ENCODE data around the gene FOSL2. TPM values are rescaled to one million over a fixed set of nuclear protein-coding genes. Genes with fewer than 3 reads are reported as not detected.

The FOSL2 gene
- 30.1 and 41.7 TPM in 2 replicates for polyA plus RNA-seq (2012; rRNA removed)
- 20.1 and 23.0 TPM in 2 replicates for polyA plus RNA-seq (2012; cell fraction: cytosol; rRNA removed)
- 50.5 and 72.9 TPM in 2 replicates for polyA plus RNA-seq (2012; cell fraction: nucleus; rRNA removed)

DNA sequence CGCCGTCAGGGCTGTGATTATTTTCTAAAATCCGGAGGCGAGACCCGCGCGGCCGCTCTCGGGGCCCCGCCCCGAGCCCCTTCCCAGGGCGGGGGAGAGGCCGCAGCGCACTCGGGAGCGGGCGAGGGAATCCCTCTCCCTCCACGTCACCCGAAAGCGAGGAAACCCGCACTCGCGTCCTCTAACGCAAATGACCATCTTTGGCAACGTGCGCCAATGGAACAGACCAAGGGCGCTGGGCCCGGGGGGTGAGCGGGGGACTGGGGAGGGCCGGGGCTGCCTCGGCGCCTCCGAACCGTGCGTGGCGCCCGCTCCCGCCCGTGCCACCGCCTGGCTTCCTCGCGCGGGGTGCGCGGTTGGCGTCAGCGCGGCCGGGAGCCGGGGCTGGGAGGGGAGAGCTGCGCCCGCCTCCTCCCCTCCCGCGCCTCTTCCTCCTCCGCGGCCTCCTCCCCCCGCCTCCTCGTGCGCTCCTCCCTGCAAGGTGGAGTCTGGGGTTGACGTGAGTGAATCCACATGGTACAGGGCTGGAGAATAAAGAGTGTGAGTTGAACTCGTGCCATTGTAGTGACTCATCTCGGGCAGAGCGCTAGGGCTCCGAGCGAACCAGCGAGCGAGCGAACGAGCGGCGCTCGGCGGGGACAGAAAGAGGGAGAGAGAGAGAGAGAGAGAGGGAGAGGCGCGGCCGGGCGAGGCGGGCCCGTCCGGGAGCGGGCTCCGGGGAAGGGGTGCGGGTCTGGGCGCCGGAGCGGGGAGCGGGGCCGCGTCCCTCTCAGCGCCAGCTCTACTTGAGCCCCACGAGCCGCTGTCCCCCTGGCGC is at the start of gene FOSL2:
FOSL2 (plus strand) TSS at position 562 of the 817 bp plus-strand sequence. CDS start 863 bp downstream, outside the sequence.
- peaks cover 35% of the 10 kb centered on the region for H3F3A ChIP-seq (replicated peaks; ENCODE audit: insufficient read depth)
- H3K4me2 ChIP-seq = peak within 1 kb of the TSS; percentile 89
- peak; percentile 98 for DNase-seq
- peaks cover 23 to 24% of the 10 kb centered on the region in 2 experiments for H3K4me1 ChIP-seq (ENCODE audit: control insufficient read depth in 1 of 2, insufficient read depth in 2 of 2, low read depth in 1 of 2, low read length in 1 of 2)
- H2AFZ ChIP-seq (ENCODE audit: low read depth) = peak within 1 kb of the TSS; percentile 68
- H4K20me1 ChIP-seq (ENCODE audit: insufficient read depth) = peaks cover 4% of the 10 kb centered on the region
- CTCF ChIA-PET = interaction anchor here (0.6 to 5.5 kb wide), 15 partner anchors 11 to 688 kb away, joined by 3 to 33 read pairs (median 3); no protein-coding TSS in a partner anchor
- POLR2A ChIA-PET = interaction anchor here (0.6 to 5.0 kb wide), 9 partner anchors 9 to 1804 kb away, joined by 3 to 79 read pairs (median 3); partner anchors contain the start of genes BABAM2, PPP1CB and RBKS
- WGBS (ENCODE audit: low lambda C conversion rate) = 2% methylated on average over 34 of the region's 93 CpGs
- H3K9me3 ChIP-seq = no peaks in the 10 kb centered on the region
- H3K79me2 ChIP-seq (ENCODE audit: insufficient read depth) = peaks cover 47% of the 10 kb centered on the region
- H3K9ac ChIP-seq = peak within 1 kb of the TSS; percentile 98
- H3K9me2 ChIP-seq = no peaks in the 10 kb centered on the region
- no peaks in the 10 kb centered on the region for H3K27me3 ChIP-seq (ENCODE audit: insufficient read depth)
- H3K36me3 ChIP-seq (replicated peaks in 1 of 2; ENCODE audit: control insufficient read depth in 1 of 2, insufficient read depth in 2 of 2, low read length in 1 of 2) = peaks cover 0 to under 1% of the 10 kb centered on the region in 2 experiments
- peak within 1 kb of the TSS; percentile 83 to 84 for H3K4me3 ChIP-seq (ENCODE audit: low read depth in 2 of 2, low read length in 1 of 2)
- H3K27ac ChIP-seq (ENCODE audit: low read depth in 2 of 2, low read length in 1 of 2) = peak within 1 kb of the TSS; percentile 86 to 97
- TF ChIP-seq RAD21 (IDR thresholded peaks at IDR 0.05; ENCODE audit: low read length) (peak; percentile 34), EP300 (IDR thresholded peaks at IDR 0.05; ENCODE audit: borderline replicate concordance in 1 of 2, low read depth in 1 of 2, low read length in 1 of 2) (0 out of 4 replicates have a peak, but pooled peaks have one; percentile 8 to 24), ELF1 (IDR thresholded peaks at IDR 0.05) (no peak; the same call in 1 of the 2 replicates), CHD2 (IDR thresholded peaks at IDR 0.05; ENCODE audit: low read length, partially characterized antibody) (peak; percentile 47), GATA2 (CRISPR knock-in tag; IDR thresholded peaks at IDR 0.05) (no peak), SMC3 (IDR thresholded peaks at IDR 0.05; ENCODE audit: low read depth, low read length) (peak; percentile 29; the same call in 1 of the 2 replicates), SIN3A (IDR thresholded peaks at IDR 0.05; ENCODE audit: borderline replicate concordance, low read depth, low read length) (peak; percentile 98), FOXJ3 (CRISPR knock-in tag; IDR thresholded peaks at IDR 0.05) (0 out of 2 replicates have a peak, but pooled peaks have one; percentile 39), NRF1 (IDR thresholded peaks at IDR 0.05; ENCODE audit: low read depth, low read length) (no peak), TAF1 (IDR thresholded peaks at IDR 0.05; ENCODE audit: borderline replicate concordance, low read depth, low read length) (peak; percentile 93), GABPA (IDR thresholded peaks at IDR 0.05; ENCODE audit: low read depth) (0 out of 2 replicates have a peak, but pooled peaks have one; percentile 7), FOXM1 (IDR thresholded peaks at IDR 0.05; ENCODE audit: low read depth) (no peak), MEF2A (IDR thresholded peaks at IDR 0.05; ENCODE audit: borderline replicate concordance, low read depth) (no peak), MXI1 (IDR thresholded peaks at IDR 0.05; ENCODE audit: low read depth, low read length) (peak; percentile 99), FOSL2 (IDR thresholded peaks at IDR 0.05; ENCODE audit: borderline replicate concordance, low read depth) (peak; percentile 97), POLR2AphosphoS5 (IDR thresholded peaks at IDR 0.05; ENCODE audit: low read depth, low read length) (peak; percentile 96), YY1 (IDR thresholded peaks at IDR 0.05; ENCODE audit: low read depth) (no peak), TEAD4 (IDR thresholded peaks at IDR 0.05; ENCODE audit: borderline replicate concordance, insufficient read depth) (peak; percentile 62; the same call in 1 of the 2 replicates), TCF12 (IDR thresholded peaks at IDR 0.05) (peak; percentile 90), JUND (IDR thresholded peaks at IDR 0.05) (peak; percentile 96), NFIC (IDR thresholded peaks at IDR 0.05; ENCODE audit: borderline replicate concordance) (peak; percentile 80)
- TF ChIP-seq, protein P1, sequence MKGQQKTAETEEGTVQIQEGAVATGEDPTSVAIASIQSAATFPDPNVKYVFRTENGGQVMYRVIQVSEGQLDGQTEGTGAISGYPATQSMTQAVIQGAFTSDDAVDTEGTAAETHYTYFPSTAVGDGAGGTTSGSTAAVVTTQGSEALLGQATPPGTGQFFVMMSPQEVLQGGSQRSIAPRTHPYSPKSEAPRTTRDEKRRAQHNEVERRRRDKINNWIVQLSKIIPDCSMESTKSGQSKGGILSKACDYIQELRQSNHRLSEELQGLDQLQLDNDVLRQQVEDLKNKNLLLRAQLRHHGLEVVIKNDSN (IDR thresholded peaks at IDR 0.05; ENCODE audit: borderline replicate concordance, low read depth) = peak; percentile 57; the same call in 1 of the 2 replicates
- TF ChIP-seq, protein P2, sequence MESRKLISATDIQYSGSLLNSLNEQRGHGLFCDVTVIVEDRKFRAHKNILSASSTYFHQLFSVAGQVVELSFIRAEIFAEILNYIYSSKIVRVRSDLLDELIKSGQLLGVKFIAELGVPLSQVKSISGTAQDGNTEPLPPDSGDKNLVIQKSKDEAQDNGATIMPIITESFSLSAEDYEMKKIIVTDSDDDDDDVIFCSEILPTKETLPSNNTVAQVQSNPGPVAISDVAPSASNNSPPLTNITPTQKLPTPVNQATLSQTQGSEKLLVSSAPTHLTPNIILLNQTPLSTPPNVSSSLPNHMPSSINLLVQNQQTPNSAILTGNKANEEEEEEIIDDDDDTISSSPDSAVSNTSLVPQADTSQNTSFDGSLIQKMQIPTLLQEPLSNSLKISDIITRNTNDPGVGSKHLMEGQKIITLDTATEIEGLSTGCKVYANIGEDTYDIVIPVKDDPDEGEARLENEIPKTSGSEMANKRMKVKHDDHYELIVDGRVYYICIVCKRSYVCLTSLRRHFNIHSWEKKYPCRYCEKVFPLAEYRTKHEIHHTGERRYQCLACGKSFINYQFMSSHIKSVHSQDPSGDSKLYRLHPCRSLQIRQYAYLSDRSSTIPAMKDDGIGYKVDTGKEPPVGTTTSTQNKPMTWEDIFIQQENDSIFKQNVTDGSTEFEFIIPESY (IDR thresholded peaks at IDR 0.05; ENCODE audit: borderline replicate concordance, low read depth) = no peak
- TF ChIP-seq, protein P3, sequence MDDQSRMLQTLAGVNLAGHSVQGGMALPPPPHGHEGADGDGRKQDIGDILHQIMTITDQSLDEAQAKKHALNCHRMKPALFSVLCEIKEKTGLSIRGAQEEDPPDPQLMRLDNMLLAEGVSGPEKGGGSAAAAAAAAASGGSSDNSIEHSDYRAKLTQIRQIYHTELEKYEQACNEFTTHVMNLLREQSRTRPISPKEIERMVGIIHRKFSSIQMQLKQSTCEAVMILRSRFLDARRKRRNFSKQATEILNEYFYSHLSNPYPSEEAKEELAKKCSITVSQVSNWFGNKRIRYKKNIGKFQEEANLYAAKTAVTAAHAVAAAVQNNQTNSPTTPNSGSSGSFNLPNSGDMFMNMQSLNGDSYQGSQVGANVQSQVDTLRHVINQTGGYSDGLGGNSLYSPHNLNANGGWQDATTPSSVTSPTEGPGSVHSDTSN (IDR thresholded peaks at IDR 0.05) = peak; percentile 76
- TF ChIP-seq, protein P4, sequence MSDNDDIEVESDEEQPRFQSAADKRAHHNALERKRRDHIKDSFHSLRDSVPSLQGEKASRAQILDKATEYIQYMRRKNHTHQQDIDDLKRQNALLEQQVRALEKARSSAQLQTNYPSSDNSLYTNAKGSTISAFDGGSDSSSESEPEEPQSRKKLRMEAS (IDR thresholded peaks at IDR 0.05; ENCODE audit: low read depth) = peak; percentile 98
- TF ChIP-seq, protein P5, sequence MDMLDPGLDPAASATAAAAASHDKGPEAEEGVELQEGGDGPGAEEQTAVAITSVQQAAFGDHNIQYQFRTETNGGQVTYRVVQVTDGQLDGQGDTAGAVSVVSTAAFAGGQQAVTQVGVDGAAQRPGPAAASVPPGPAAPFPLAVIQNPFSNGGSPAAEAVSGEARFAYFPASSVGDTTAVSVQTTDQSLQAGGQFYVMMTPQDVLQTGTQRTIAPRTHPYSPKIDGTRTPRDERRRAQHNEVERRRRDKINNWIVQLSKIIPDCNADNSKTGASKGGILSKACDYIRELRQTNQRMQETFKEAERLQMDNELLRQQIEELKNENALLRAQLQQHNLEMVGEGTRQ (IDR thresholded peaks at IDR 0.05; ENCODE audit: borderline replicate concordance, low read depth, low read length) = no peak
